SK-N-MC (cell line): Measurements from ENCODE around the gene TK2.

ENCODE experiments used
- EZH2 ChIP-seq: fragments of 200-600 bp; sonication (generic); IDR thresholded peaks from one replicate; pipeline ENCODE4 v1.6.1; 2017; ENCODE audit warnings: antibody characterized with exemption
- FOXP2 ChIP-seq: optimal IDR thresholded peaks from 2 replicates; pipeline ENCODE3; 2011; ENCODE audit warnings: mild to moderate bottlenecking, moderate library complexity; ENCODE audit not compliant: insufficient read depth; ENCODE audit errors: extremely low read length, control extremely low read depth

DNA sequence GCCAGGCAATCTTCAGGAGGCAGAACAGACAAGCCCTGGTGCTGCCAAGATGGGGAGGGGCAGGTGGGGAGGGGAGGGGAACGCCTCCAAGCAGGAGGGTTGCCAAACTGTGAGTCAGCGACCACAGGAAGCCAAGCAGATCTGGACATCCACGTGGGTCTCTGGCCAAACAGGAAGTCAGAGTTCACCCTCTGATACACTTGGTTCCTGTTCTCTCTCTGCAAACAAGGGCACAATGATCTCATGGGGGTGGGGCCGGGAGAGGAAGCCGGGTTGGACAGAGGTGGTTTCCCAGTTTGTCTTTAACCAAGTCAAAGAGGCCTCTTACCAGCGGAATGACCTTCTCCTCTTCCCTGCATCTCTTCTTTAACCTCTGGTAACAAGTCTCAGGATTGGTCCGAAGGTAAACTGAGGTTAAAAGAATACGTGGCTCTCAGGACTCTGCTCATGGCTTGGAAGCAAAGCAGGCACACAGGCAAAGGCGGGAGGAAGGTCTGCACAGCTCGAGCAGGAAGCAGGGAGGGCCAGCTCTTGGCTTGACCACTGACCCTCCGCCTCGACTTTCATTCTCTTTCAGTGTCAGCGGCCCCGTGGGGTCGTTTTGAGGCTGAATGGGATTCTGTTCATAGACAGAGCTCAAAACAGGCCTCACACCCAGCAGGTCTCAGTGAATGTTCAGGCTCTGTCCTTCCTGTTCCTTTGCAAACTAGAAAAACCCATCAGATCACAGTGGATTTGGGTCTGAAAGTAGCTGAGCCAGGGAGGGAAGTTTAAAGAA lies 32.9 kb downstream of the TK2 start:
- TF ChIP-seq EZH2 = no peak
- no peak for TF ChIP-seq FOXP2
